Stimulated activated CD4-positive, alpha-beta T cell treated with anti-CD3 and anti-CD28 coated beads, Interleukin-15, amount 100 ng/mL, for 1 hour (primary cell): ENCODE data around the gene PLPP4.

Experiments
- DNase-seq, 2 donors: peaks; one replicate each; pipeline ENCODE4 v3.0.0-alpha.2; 2020; ENCODE audit warnings: low read depth in 1 of 2, low spot score in 1 of 2

Gene PLPP4

GRCh38 chr10:120607016-120607709, 150.1 kb downstream of the PLPP4 start:
- no peak for DNase-seq

GRCh38 chr10:120607710-120608703, 151.0 kb downstream of the PLPP4 start:
- DNase-seq, result no peak

DNA sequence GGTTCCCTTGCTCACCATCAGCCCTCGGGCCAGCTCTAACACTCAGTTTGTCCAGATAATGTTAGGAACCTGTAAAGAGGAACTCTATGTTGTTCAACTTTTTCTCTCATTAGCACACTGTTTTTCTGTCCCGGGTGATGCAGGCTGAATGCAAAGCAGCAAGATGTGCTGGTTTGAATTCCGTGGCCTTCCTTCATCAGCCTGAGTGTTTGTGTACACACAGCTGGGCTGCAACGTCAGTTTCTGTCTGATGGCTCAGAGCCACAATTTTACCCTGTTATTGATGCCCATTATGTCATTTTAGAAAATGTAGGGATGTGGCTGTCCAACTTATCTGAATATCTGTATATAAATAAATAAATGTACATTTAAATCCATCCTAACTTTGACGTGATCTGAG, 152.0 kb downstream of the PLPP4 start:
- no peak for DNase-seq

- DNase-seq, result no peak
Observed at GRCh38 chr10:120610791-120611190, 153.8 kb downstream of the PLPP4 start.

DNA sequence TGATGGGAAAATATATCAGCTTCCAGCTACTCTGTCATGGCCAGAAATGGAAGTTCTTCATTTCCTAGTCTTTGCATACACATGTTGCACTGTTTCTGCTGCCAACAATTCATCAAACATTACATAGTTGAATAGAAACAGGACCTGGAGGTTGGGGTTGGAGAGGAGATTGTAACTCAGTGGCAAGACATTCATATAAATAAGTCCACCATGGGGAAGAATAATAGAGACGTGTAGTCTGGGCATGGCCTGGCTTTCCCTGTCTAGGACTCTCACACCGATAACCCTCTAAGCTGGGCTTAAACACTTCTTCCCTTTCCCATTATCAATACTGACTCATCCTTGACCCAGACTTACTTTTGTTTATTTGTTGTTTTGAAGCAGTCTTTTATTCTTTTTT, 155.7 kb downstream of the PLPP4 start:
- no peak for DNase-seq

DNA sequence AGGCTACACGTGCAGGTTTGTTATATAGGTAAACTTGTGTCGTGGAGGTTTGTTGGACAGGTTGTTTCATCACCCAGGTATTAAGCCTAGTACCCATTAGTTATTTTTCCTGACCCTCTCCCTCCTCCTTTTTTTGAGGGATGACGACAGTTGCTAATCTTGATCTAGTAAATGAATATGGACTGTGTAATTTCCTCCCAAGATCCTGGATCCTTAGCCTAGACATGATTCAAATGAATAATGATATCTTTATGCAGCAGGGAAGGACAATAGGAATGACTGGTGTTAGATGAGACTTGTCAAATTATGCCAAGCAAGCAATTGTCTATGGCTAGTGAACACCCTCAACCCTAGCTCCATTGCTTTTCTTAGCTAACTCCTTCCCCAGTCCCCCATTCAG, 156.2 kb downstream of the PLPP4 start:
- DNase-seq, result no peak

DNA sequence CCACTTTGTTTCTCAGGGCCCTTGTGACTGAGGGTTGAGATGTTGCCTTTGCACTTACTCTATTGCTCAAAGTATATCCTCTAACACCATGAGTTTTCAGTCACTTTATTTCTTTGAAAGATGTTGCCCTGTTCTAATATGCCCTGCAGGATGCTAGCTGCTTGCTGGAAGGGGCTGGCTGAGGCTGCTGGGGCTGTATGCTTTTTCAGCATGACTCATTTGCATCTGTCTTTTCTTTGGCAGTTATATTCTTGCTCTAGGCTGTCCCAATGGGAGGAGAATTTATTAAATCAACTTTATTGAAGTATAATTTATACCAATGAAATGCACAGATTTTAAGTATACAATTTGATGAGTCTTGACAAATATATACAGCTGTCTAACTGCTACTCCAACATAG, 157.7 kb downstream of the PLPP4 start:
- no peak for DNase-seq

- DNase-seq, result no peak
Observed at GRCh38 chr10:120616311-120616911, 159.4 kb downstream of the PLPP4 start.

DNA sequence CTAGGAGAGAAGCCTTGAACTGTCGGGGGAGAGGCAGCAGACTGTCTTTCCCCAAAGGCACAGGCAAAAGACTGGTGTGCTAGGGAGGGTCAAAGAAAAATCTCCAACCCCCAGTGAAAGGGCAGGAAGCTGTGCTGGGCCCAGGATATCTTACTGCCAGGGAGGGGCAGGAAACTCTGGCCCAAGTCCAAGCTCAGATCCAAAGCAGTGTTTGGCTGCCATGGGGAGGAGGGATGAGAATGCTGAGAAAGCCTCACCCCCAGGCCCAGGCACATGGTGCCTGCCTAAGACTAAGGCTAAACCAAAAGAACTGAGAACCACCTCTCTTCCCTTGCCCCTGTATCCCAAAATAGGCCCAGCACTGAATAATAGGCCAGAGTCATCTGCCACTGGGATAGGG, 171.2 kb downstream of the PLPP4 start:
- no peak for DNase-seq

- DNase-seq, result no peak
Observed at GRCh38 chr10:120630266-120630665, 173.2 kb downstream of the PLPP4 start.

DNA sequence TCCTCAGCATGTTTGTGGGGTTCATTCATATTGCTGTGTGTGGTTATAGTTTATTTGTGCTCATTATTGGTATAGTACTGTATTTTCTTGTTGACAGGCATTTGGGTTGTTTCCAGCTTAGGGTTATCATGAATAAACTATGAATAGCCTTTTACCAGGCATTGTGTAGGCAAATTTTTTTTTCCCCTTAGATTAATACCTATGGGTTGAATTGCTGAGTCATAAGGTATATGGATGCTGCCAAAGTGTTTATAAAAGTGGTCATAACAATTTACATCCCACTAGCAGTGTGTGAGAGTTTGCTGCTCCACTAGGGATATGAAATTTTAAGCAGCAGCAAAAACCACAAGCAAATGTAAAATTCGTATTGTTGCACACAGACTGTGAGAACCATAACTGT, 175.0 kb downstream of the PLPP4 start:
- DNase-seq, result no peak

- no peak for DNase-seq
Observed at GRCh38 chr10:120632942-120633341, 175.9 kb downstream of the PLPP4 start.

GRCh38 chr10:120634659-120635058, 177.6 kb downstream of the PLPP4 start:
- no peak for DNase-seq
